Measurements from ENCODE around the gene CFAP107.

GRCh38 chr1:12762766-12763165 is 16.8 kb downstream of the CFAP107 start:
- TF ChIP-seq CTCF (IDR thresholded peaks at IDR 0.05), result no peak
- TF ChIP-seq POLR2AphosphoS5 (IDR thresholded peaks at IDR 0.05), result no peak
- no peak for TF ChIP-seq POLR2A (IDR thresholded peaks at IDR 0.05)
